Lower leg skin (tissue), 4 donors: ENCODE data around the gene NOVA2. TPM values are rescaled to one million over a fixed set of nuclear protein-coding genes. Genes with fewer than 3 reads are reported as not detected.

Source experiments
- DNase-seq, 2 donors: peaks; one replicate each; pipeline ENCODE4 v3.0.0-alpha.2; 2019; ENCODE audit warnings: low spot score in 2 of 2
- H3K4me3 ChIP-seq: fragments of 200-600 bp; sonication (generic); 2 replicates; pipeline ENCODE4 v1.5.1; 2017; ENCODE audit warnings: mild to moderate bottlenecking, low read depth; ENCODE audit not compliant: poor library complexity, severe bottlenecking
- CTCF ChIP-seq, 3 donors: fragments of 450-650 bp; IDR thresholded peaks; one replicate each; pipeline ENCODE4 v1.5.1; 2016; ENCODE audit warnings: antibody characterized with exemption in 3 of 3, mild to moderate bottlenecking in 3 of 3, moderate library complexity in 2 of 3
- POLR2A ChIP-seq, 2 donors: fragments of 450-650 bp; IDR thresholded peaks; one replicate each; pipeline ENCODE4 v1.6.1; 2016 to 2017; ENCODE audit warnings: antibody characterized with exemption in 2 of 2, mild to moderate bottlenecking in 1 of 2, moderate library complexity in 1 of 2
- WGBS, 2 donors: methylation state at CpG; one replicate each; pipeline ENCODE4 v1.1.5; 2018; 5-methylcytosine and 5-hydroxymethylcytosine counted together
- intact Hi-C: fragments of 100-400 bp; cut with DNase I; formaldehyde crosslinking; loops from one replicate; pipeline ENCODE4 v1.15.0; 2023; ENCODE audit warnings: low total_unique reads
- total RNA-seq, 4 donors: library from RNA; depleted of rRNA; stranded (reverse); fragments of >200 nt; gene quantifications; one replicate each; pipeline ENCODE4 v1.1.0, GENCODE V29; 2016

NOVA2 gene
- total RNA-seq, 4 donors from 2014 or later = 0.25 to 0.91 (median 0.66) TPM

- TF ChIP-seq CTCF (IDR thresholded peaks at IDR 0.05) (no peak), POLR2A (IDR thresholded peaks at IDR 0.05) (no peak)
- H3K4me3 ChIP-seq = no peak overlapping the region
- intact Hi-C loops = no loop called here
- WGBS, 2 donors = 47 to 56% methylated on average over 7 to 8 of the region's 8 CpGs
- no peak for DNase-seq
Measured at GRCh38 chr19:45952341-45952685, 21.4 kb downstream of the NOVA2 start.

DNA sequence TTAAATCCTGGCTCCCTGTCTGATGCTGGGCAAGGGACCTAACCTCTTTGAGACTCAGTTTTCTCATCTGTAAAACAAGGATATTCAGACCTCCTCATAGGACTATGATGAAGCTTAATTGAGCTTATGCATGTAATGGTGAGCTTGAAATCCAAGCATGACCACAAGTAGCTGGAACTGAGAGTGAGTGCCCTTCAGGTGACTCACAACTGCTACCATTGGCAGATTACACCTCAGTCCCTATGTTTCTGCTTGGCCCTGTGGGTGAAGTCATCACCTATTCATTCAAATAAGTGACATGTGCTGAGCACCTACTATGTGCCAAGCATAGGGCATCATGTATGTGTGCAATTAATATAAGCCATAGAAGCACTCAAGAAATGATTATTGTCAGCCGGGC is 25.7 kb downstream of the NOVA2 start:
- intact Hi-C loops = no loop called here
- WGBS, 2 donors = 100% methylated on average over 1 of the region's 1 CpG
- no peak for DNase-seq
- TF ChIP-seq CTCF (IDR thresholded peaks at IDR 0.05) (no peak), POLR2A (IDR thresholded peaks at IDR 0.05) (no peak)
- H3K4me3 ChIP-seq = no peak overlapping the region

- no peak overlapping the region for H3K4me3 ChIP-seq
- intact Hi-C loops = no loop called here
- 76 to 81% methylated on average over 15 to 31 of the region's 32 CpGs for WGBS, 2 donors
- DNase-seq = no peak
- TF ChIP-seq CTCF (IDR thresholded peaks at IDR 0.05) = no peak
- no peak for TF ChIP-seq POLR2A (IDR thresholded peaks at IDR 0.05)
Measured at GRCh38 chr19:45940515-45940805, 33.2 kb downstream of the NOVA2 start.

GRCh38 chr19:45939792-45940514 is 33.7 kb downstream of the NOVA2 start:
- intact Hi-C loops = no loop called here
- no peak for DNase-seq
- no peak for TF ChIP-seq POLR2A (IDR thresholded peaks at IDR 0.05)
- TF ChIP-seq CTCF (IDR thresholded peaks at IDR 0.05) = no peak
- 46 to 56% methylated on average over 38 to 40 of the region's 67 CpGs for WGBS, 2 donors
- H3K4me3 ChIP-seq = no peak overlapping the region

GRCh38 chr19:45938733-45939319 is 34.8 kb downstream of the NOVA2 start:
- intact Hi-C loops = no loop called here
- WGBS, 2 donors = 86 to 90% methylated on average over 3 of the region's 3 CpGs
- TF ChIP-seq CTCF (IDR thresholded peaks at IDR 0.05) (no peak), POLR2A (IDR thresholded peaks at IDR 0.05) (no peak)
- H3K4me3 ChIP-seq = no peak overlapping the region
- no peak for DNase-seq

DNA sequence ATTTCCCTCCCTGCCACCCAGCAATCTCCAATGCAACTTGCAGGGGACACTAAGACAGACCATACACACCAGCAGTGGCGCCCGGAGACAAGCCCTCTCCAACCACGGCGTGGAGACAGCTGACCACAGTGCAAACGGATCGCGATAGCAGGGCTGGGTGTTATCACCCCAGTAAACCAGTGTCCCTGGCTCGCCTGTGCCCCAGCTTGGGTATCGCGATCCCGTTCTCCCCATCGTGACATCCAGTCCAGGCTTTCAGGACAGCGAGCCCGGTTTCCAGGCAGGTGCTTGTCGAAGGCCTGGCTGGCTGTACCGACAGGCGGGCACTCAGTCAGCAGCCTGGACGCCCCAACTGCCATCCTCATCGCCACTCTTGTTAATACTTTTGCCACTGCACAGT is 38.4 kb downstream of the NOVA2 start:
- TF ChIP-seq CTCF (IDR thresholded peaks at IDR 0.05) (no peak), POLR2A (IDR thresholded peaks at IDR 0.05) (no peak)
- H3K4me3 ChIP-seq = no peak overlapping the region
- intact Hi-C loops = no loop called here
- 75 to 77% methylated on average over 19 of the region's 19 CpGs for WGBS, 2 donors
- no peak for DNase-seq
